ENCODE results near the gene DHX38.

DHX38 gene

GRCh38 chr16:72083778-72084404 is 9.8 kb upstream of the DHX38 start:
- no peak for DNase-seq (ENCODE audit: low read depth in 2 of 3, low spot score in 2 of 3)

GRCh38 chr16:72084445-72084844 is 9.2 kb upstream of the DHX38 start:
- no peak for DNase-seq (ENCODE audit: low read depth in 2 of 3, low spot score in 2 of 3)

GRCh38 chr16:72085002-72085401 is 8.6 kb upstream of the DHX38 start:
- no peak for DNase-seq (ENCODE audit: low read depth in 2 of 3, low spot score in 2 of 3)

- DNase-seq (ENCODE audit: low read depth in 2 of 3, low spot score in 2 of 3): no peak
Observed at GRCh38 chr16:72091217-72091616, 2.4 kb upstream of the DHX38 start.

- no peak for DNase-seq (ENCODE audit: low read depth in 2 of 3, low spot score in 2 of 3)
Observed at GRCh38 chr16:72092832-72093447, 707 bp upstream of the DHX38 start.

GRCh38 chr16:72094266-72094610 is 591 bp downstream of the DHX38 start:
- no peak for DNase-seq (ENCODE audit: low read depth in 2 of 3, low spot score in 2 of 3)

GRCh38 chr16:72098936-72099335 is 5.3 kb downstream of the DHX38 start:
- no peak for DNase-seq (ENCODE audit: low read depth in 2 of 3, low spot score in 2 of 3)

- peak in 1 of 3 experiments; percentile 7 for DNase-seq (ENCODE audit: low read depth in 2 of 3, low spot score in 2 of 3)
Observed at GRCh38 chr16:72099377-72099818, 5.8 kb downstream of the DHX38 start.

- no peak for DNase-seq (ENCODE audit: low read depth in 2 of 3, low spot score in 2 of 3)
Observed at GRCh38 chr16:72101195-72101594, 7.5 kb downstream of the DHX38 start.

GRCh38 chr16:72104905-72105304 is 11.3 kb downstream of the DHX38 start:
- DNase-seq (ENCODE audit: low read depth in 2 of 3, low spot score in 2 of 3): no peak

GRCh38 chr16:72105978-72106377 is 12.3 kb downstream of the DHX38 start:
- DNase-seq (ENCODE audit: low read depth in 2 of 3, low spot score in 2 of 3): no peak

- DNase-seq (ENCODE audit: low read depth in 2 of 3, low spot score in 2 of 3): no peak
Observed at GRCh38 chr16:72107371-72107770, 13.7 kb downstream of the DHX38 start.

- no peak for DNase-seq (ENCODE audit: low read depth in 2 of 3, low spot score in 2 of 3)
Observed at GRCh38 chr16:72108353-72109102, 14.9 kb downstream of the DHX38 start.

- DNase-seq (ENCODE audit: low read depth in 2 of 3, low spot score in 2 of 3): no peak
Observed at GRCh38 chr16:72109300-72109699, 15.7 kb downstream of the DHX38 start.

GRCh38 chr16:72109966-72110530 is 16.4 kb downstream of the DHX38 start:
- no peak for DNase-seq (ENCODE audit: low read depth in 2 of 3, low spot score in 2 of 3)

GRCh38 chr16:72110662-72111615 is 17.3 kb downstream of the DHX38 start:
- no peak for DNase-seq (ENCODE audit: low read depth in 2 of 3, low spot score in 2 of 3)

GRCh38 chr16:72111657-72112451 is 18.2 kb downstream of the DHX38 start:
- no peak for DNase-seq (ENCODE audit: low read depth in 2 of 3, low spot score in 2 of 3)

GRCh38 chr16:72112452-72112792 is 18.8 kb downstream of the DHX38 start:
- DNase-seq (ENCODE audit: low read depth in 2 of 3, low spot score in 2 of 3): no peak

- no peak for DNase-seq (ENCODE audit: low read depth in 2 of 3, low spot score in 2 of 3)
Observed at GRCh38 chr16:72112906-72113615, 19.4 kb downstream of the DHX38 start.

GRCh38 chr16:72113616-72113945 is 19.9 kb downstream of the DHX38 start:
- DNase-seq (ENCODE audit: low read depth in 2 of 3, low spot score in 2 of 3): no peak
